Measurements from ENCODE around the gene GRM5.
"Not testable (repeated sequence)": the region's sequence is repeated elsewhere in the genome, so short reads cannot be mapped to it uniquely, and the experiment has no call there.

The GRM5 gene

GRCh38 chr11:88507771-88508417 lies 557.9 kb downstream of the GRM5 start:
- no peak for DNase-seq (ENCODE audit: low read depth, low spot score)

- DNase-seq (ENCODE audit: low read depth, low spot score), result no peak
These were observed 564.2 kb downstream of the GRM5 start for GRCh38 chr11:88501541-88501940.

GRCh38 chr11:88495836-88496235 lies 569.9 kb downstream of the GRM5 start:
- DNase-seq (ENCODE audit: low read depth, low spot score), result no peak

- DNase-seq (ENCODE audit: low read depth, low spot score), result no peak
These were observed 570.9 kb downstream of the GRM5 start for GRCh38 chr11:88494848-88495247.

GRCh38 chr11:88491674-88492073 lies 574.1 kb downstream of the GRM5 start:
- no peak for DNase-seq (ENCODE audit: low read depth, low spot score)

GRCh38 chr11:88489030-88489429 lies 576.8 kb downstream of the GRM5 start:
- DNase-seq (ENCODE audit: low read depth, low spot score), result no peak

- DNase-seq (ENCODE audit: low read depth, low spot score), result no peak
These were observed 578.1 kb downstream of the GRM5 start for GRCh38 chr11:88487646-88488045.

- no peak for DNase-seq (ENCODE audit: low read depth, low spot score)
These were observed 580.7 kb downstream of the GRM5 start for GRCh38 chr11:88484873-88485621.

GRCh38 chr11:88482871-88483301 lies 582.9 kb downstream of the GRM5 start:
- DNase-seq (ENCODE audit: low read depth, low spot score), result no peak

- DNase-seq (ENCODE audit: low read depth, low spot score), result no peak
These were observed 585.6 kb downstream of the GRM5 start for GRCh38 chr11:88480223-88480622.

GRCh38 chr11:88478136-88478815 lies 587.5 kb downstream of the GRM5 start:
- no peak for DNase-seq (ENCODE audit: low read depth, low spot score)

- no peak for DNase-seq (ENCODE audit: low read depth, low spot score)
These were observed 589.8 kb downstream of the GRM5 start for GRCh38 chr11:88475991-88476418.

- DNase-seq (ENCODE audit: low read depth, low spot score), result no peak
These were observed 591.1 kb downstream of the GRM5 start for GRCh38 chr11:88474655-88475054.

- DNase-seq (ENCODE audit: low read depth, low spot score), result no peak
These were observed 596.1 kb downstream of the GRM5 start for GRCh38 chr11:88469561-88470225.

GRCh38 chr11:88464528-88464927 lies 601.3 kb downstream of the GRM5 start:
- no peak for DNase-seq (ENCODE audit: low read depth, low spot score)

GRCh38 chr11:88463301-88463700 lies 602.5 kb downstream of the GRM5 start:
- DNase-seq (ENCODE audit: low read depth, low spot score), result not testable (repeated sequence)

- DNase-seq (ENCODE audit: low read depth, low spot score), result not testable (repeated sequence)
These were observed 607.7 kb downstream of the GRM5 start for GRCh38 chr11:88458047-88458446.

- no peak for DNase-seq (ENCODE audit: low read depth, low spot score)
These were observed 609.8 kb downstream of the GRM5 start for GRCh38 chr11:88455974-88456373.

- no peak for DNase-seq (ENCODE audit: low read depth, low spot score)
These were observed 610.9 kb downstream of the GRM5 start for GRCh38 chr11:88454881-88455280.

Data from iPS DF 19.7 (cell line).